Fibroblast of lung (primary cell): Measurements from ENCODE around the gene DBNDD1. TPM values are rescaled to one million over a fixed set of nuclear protein-coding genes. Genes with fewer than 3 reads are reported as not detected.

Experiments
- DNase-seq, 2 donors: peaks; one replicate each; pipeline versions ENCODE4 v3.0.0 to v3.0.0-alpha.2; 2010; ENCODE audit warnings: low read depth in 2 of 2
- H2AFZ ChIP-seq: 2 replicates; pipeline ENCODE4 v1.5.1; 2012; ENCODE audit warnings: low read length, control low read depth, inconsistent platforms
- H3K27ac ChIP-seq: 2 replicates; pipeline ENCODE4 v1.5.1; 2011; ENCODE audit warnings: low read length, control low read depth; ENCODE audit not compliant: insufficient read depth
- H3K27me3 ChIP-seq: 2 replicates; pipeline ENCODE4 v1.5.1; 2011; ENCODE audit warnings: mild to moderate bottlenecking, low read length; ENCODE audit not compliant: control insufficient read depth, insufficient read depth
- H3K36me3 ChIP-seq: 2 replicates; pipeline ENCODE4 v1.5.1; 2011; ENCODE audit warnings: low read length; ENCODE audit not compliant: control insufficient read depth, insufficient read depth
- H3K4me1 ChIP-seq: 2 replicates; pipeline ENCODE4 v1.5.1; 2011; ENCODE audit warnings: low read length; ENCODE audit not compliant: control insufficient read depth, insufficient read depth; ENCODE audit errors: extremely low read depth
- H3K4me2 ChIP-seq: 2 replicates; pipeline ENCODE4 v1.5.1; 2011; ENCODE audit warnings: low read length, control low read depth; ENCODE audit not compliant: insufficient read depth; ENCODE audit errors: extremely low read depth
- H3K4me3 ChIP-seq, 4 experiments: fragments of 200-600 bp in 1 of 4; sonication (generic) in 1 of 4; replicated peaks in 1 of 4; 2 replicates each; pipeline ENCODE4 v1.5.1; 2011 to 2016; ENCODE audit warnings: low read length in 4 of 4, low read depth in 3 of 4, mild to moderate bottlenecking in 3 of 4, control low read depth in 2 of 4, inconsistent platforms in 1 of 4, mixed read lengths in 1 of 4; ENCODE audit not compliant: insufficient read depth in 1 of 4; ENCODE audit errors: control extremely low read depth in 1 of 4
- H3K79me2 ChIP-seq: 2 replicates; pipeline ENCODE4 v1.5.1; 2012; ENCODE audit warnings: mild to moderate bottlenecking, low read length, inconsistent platforms; ENCODE audit not compliant: control insufficient read depth, insufficient read depth
- H3K9ac ChIP-seq: 2 replicates; pipeline ENCODE4 v1.5.1; 2011; ENCODE audit warnings: mild to moderate bottlenecking, low read length, control low read depth; ENCODE audit not compliant: insufficient read depth
- H3K9me3 ChIP-seq: 2 replicates; pipeline ENCODE4 v1.5.1; 2012; ENCODE audit warnings: low read depth, low read length; ENCODE audit not compliant: control insufficient read depth, insufficient read depth
- H4K20me1 ChIP-seq: 2 replicates; pipeline ENCODE4 v1.5.1; 2011; ENCODE audit warnings: low read length; ENCODE audit not compliant: control insufficient read depth, insufficient read depth; ENCODE audit errors: extremely low read depth
- EZH2 ChIP-seq: IDR thresholded peaks from 2 replicates; pipeline ENCODE4 v1.5.1; 2012; ENCODE audit warnings: low read length, control low read depth, mild to moderate bottlenecking; ENCODE audit errors: missing control alignments
- polyA plus RNA-seq, 2 donors: library from polyadenylated mRNA; depleted of rRNA in 1 of 2; stranded (reverse) in 1 of 2; unstranded in 1 of 2; fragments of >200 nt; gene quantifications; 2 replicates each; pipeline ENCODE4 v1.2.1, GENCODE V29; 2011 to 2012; ENCODE audit warnings: missing spikeins in 1 of 2
- total RNA-seq: library from RNA; depleted of rRNA; stranded (reverse); fragments of >200 nt; gene quantifications from 2 replicates; pipeline ENCODE4 v1.2.1, GENCODE V29; 2014
- TF ChIP-seq, protein P1 (sequence below), 2 donors: IDR thresholded peaks in 1 of 2; conservative IDR thresholded peaks in 1 of 2; 1 replicate in 1 of 2; 2 replicates in 1 of 2; pipeline ENCODE4 v1.5.1; 2011 to 2012; ENCODE audit warnings: low read length in 2 of 2, control low read depth in 1 of 2, inconsistent platforms in 1 of 2, low read depth in 1 of 2, mild to moderate bottlenecking in 1 of 2

The DBNDD1 gene
- total and polyA plus RNA-seq, 2 donors (not counting 1 experiment from before 2014, with no cell fraction given): 2.1 to 3.6 TPM

GRCh38 chr16:89958068-89958467 lies 61.2 kb downstream of the DBNDD1 start:
- no peaks in the 10 kb centered on the region for H3K9me3 ChIP-seq
- no peak for TF ChIP-seq EZH2
- TF ChIP-seq, protein P1, sequence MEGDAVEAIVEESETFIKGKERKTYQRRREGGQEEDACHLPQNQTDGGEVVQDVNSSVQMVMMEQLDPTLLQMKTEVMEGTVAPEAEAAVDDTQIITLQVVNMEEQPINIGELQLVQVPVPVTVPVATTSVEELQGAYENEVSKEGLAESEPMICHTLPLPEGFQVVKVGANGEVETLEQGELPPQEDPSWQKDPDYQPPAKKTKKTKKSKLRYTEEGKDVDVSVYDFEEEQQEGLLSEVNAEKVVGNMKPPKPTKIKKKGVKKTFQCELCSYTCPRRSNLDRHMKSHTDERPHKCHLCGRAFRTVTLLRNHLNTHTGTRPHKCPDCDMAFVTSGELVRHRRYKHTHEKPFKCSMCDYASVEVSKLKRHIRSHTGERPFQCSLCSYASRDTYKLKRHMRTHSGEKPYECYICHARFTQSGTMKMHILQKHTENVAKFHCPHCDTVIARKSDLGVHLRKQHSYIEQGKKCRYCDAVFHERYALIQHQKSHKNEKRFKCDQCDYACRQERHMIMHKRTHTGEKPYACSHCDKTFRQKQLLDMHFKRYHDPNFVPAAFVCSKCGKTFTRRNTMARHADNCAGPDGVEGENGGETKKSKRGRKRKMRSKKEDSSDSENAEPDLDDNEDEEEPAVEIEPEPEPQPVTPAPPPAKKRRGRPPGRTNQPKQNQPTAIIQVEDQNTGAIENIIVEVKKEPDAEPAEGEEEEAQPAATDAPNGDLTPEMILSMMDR (conservative IDR thresholded peaks at IDR 0.05 in 1 of 2, IDR thresholded peaks at IDR 0.05 in 1 of 2; ENCODE audit: low read depth in 1 of 2, low read length in 2 of 2): no peak
- H3K36me3 ChIP-seq: peaks cover 23% of the 10 kb centered on the region
- no peak overlapping the region for H3K9ac ChIP-seq
- H3K79me2 ChIP-seq: no peaks in the 10 kb centered on the region
- no peak overlapping the region for H3K4me2 ChIP-seq
- H4K20me1 ChIP-seq: no peaks in the 10 kb centered on the region
- no peak overlapping the region for H2AFZ ChIP-seq
- no peaks in the 10 kb centered on the region for H3K4me1 ChIP-seq
- no peak overlapping the region for H3K27ac ChIP-seq
- H3K27me3 ChIP-seq: no peaks in the 10 kb centered on the region
- DNase-seq: peak; percentile 14 to 15
- no peak overlapping the region for H3K4me3 ChIP-seq

- H3K27me3 ChIP-seq: no peaks in the 10 kb centered on the region
- no peaks in the 10 kb centered on the region for H4K20me1 ChIP-seq
- no peaks in the 10 kb centered on the region for H3K4me1 ChIP-seq
- H3K4me3 ChIP-seq: no peak overlapping the region
- H3K4me2 ChIP-seq: no peak overlapping the region
- no peak for DNase-seq
- peaks cover 23% of the 10 kb centered on the region for H3K36me3 ChIP-seq
- TF ChIP-seq, protein P1 (conservative IDR thresholded peaks at IDR 0.05 in 1 of 2, IDR thresholded peaks at IDR 0.05 in 1 of 2; ENCODE audit: low read depth in 1 of 2, low read length in 2 of 2): no peak
- no peak for TF ChIP-seq EZH2
- H3K27ac ChIP-seq: no peak overlapping the region
- no peaks in the 10 kb centered on the region for H3K9me3 ChIP-seq
- no peak overlapping the region for H2AFZ ChIP-seq
- no peaks in the 10 kb centered on the region for H3K79me2 ChIP-seq
- no peak overlapping the region for H3K9ac ChIP-seq
These were observed 62.0 kb downstream of the DBNDD1 start for GRCh38 chr16:89957216-89957785.

DNA sequence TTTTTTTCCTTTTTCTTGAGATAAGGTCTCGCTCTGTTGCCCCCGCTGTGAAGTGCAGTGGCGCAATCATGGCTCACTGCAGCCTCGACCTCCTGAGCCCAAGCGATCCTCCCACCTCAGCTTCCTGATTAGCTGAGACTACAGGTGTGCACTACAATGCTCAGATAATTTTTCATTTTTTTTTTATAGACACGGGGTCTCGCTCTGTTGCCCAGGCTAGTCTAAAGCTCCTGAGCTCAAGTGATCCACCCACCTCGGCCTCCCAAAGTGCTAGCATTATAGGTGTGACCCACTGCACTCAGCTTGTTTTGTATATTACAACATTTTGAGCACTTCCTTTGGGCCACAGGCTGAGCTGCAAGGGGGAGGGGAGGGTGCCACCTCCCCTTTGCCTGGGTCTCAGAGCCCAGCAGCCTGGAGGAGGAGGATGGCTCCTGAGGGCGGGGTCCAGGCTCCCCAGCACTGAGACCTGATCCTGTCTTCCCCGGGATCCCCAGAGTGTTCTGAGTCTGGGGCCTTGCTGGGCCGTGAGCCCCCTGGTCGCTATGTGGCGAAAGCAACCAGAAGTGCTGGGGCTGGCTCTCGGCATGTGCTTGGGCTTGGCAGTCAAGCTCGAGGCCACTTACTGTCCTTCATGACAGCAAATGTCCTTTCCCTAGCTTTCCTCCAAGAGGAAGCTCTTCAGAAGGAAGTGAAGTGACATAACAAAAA lies 62.6 kb downstream of the DBNDD1 start:
- Histone ChIP-seq H3K4me2 (no peak overlapping the region), H2AFZ (no peak overlapping the region), H3K79me2 (no peaks in the 10 kb centered on the region), H3K9ac (no peak overlapping the region), H3K9me3 (no peaks in the 10 kb centered on the region), H3K4me3 (no peak overlapping the region), H3K27ac (no peak overlapping the region), H4K20me1 (no peaks in the 10 kb centered on the region), H3K36me3 (peaks cover 23% of the 10 kb centered on the region), H3K27me3 (no peaks in the 10 kb centered on the region), H3K4me1 (no peaks in the 10 kb centered on the region)
- TF ChIP-seq, protein P1 (conservative IDR thresholded peaks at IDR 0.05 in 1 of 2, IDR thresholded peaks at IDR 0.05 in 1 of 2; ENCODE audit: low read depth in 1 of 2, low read length in 2 of 2): no peak
- no peak for TF ChIP-seq EZH2
- DNase-seq: no peak
